GM21723 (cell line): Measurements from ENCODE around the gene CACNA1I.

Experiments
- ATAC-seq: cut with Tn5 transposase; IDR thresholded peaks from one replicate; pipeline ENCODE4 v1.9.1; 2021; ENCODE audit warnings: mild to moderate bottlenecking, moderate library complexity; ENCODE audit not compliant: unreplicated experiment

The CACNA1I gene

GRCh38 chr22:39714321-39714720 lies 143.8 kb downstream of the CACNA1I start:
- no peak for ATAC-seq

DNA sequence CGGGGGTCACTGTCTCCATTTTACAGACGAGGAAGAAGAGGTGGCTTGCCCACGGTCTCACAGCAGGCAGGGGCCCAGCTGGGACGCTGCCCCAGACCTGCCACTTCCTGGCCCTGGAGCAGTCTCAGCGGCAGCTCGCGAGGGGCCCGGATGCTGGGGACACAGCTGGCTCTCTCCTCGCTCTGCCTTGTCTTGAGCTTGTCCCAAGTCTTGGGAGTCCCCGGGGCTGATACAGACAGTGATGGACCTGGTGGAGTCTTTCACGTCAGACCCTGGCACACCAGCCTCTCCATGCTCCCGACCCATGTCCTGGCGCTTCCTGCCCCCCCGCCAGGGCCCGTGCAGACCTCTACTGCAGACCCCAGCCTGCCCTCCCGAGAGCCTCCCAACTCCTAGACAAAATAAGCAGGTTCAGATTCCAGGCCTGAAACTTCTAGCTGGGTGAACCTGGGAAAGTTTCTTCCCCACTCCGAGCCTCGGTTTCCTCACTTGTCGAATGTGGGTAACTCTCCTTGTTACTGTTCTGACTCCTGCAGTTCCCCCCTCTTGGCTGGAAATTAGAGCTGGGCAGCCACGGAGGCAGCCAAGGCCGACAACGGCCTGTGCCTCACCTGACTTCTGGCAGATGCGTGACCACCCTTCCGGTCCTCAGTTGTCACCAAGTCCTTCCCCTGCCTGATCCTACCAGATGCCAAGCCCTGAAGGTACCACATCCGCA lies 145.4 kb downstream of the CACNA1I start:
- no peak for ATAC-seq

DNA sequence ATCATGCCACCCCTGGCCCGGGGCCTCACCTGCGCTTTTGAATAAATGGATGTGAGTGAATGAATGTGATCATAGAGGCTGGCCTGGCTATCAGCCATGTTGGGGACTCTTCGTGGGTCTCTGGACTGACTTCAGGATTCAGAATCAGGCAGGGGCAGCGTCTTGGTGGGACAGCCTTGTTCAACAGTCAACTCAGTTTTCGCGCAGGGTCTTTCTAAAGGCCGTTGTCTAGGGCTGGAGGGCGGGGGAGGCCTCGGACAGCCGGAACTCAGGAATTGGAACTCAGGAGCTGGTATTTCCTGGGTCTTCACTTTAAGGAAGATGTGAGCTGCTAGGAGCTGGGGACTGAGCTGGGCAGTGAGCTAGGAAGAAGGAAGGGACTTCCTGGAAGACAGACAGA lies 146.0 kb downstream of the CACNA1I start:
- ATAC-seq: no peak

- ATAC-seq: no peak
Measured at GRCh38 chr22:39717099-39717498, 146.5 kb downstream of the CACNA1I start.

GRCh38 chr22:39718206-39718605 lies 147.7 kb downstream of the CACNA1I start:
- no peak for ATAC-seq

DNA sequence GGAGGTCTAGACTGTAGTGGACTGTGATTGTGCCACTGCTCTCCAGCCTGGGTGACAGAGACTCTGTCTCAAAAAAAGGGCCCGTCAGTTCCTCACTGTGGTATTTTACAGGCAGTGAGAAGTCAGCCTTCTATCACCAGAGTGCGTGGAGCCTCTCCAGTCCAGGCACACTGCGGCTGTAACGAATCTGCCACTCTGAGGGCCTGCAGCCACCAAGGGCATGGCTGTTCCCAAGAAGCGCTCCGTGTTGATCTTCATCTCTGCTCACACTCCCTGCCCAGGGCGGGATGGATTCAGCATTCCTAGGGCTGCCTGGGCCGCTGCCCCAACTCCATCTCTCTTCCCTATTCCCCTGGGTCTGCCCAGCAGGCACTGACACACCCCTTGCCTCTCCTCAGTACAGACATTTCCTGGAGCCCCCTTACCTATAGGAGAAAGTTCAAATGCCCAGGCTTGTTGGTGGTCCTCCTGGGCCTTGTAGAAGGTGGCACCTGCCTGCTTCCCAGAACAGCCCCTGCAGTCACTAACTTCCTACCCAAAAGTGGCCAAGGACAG lies 148.4 kb downstream of the CACNA1I start:
- no peak for ATAC-seq

DNA sequence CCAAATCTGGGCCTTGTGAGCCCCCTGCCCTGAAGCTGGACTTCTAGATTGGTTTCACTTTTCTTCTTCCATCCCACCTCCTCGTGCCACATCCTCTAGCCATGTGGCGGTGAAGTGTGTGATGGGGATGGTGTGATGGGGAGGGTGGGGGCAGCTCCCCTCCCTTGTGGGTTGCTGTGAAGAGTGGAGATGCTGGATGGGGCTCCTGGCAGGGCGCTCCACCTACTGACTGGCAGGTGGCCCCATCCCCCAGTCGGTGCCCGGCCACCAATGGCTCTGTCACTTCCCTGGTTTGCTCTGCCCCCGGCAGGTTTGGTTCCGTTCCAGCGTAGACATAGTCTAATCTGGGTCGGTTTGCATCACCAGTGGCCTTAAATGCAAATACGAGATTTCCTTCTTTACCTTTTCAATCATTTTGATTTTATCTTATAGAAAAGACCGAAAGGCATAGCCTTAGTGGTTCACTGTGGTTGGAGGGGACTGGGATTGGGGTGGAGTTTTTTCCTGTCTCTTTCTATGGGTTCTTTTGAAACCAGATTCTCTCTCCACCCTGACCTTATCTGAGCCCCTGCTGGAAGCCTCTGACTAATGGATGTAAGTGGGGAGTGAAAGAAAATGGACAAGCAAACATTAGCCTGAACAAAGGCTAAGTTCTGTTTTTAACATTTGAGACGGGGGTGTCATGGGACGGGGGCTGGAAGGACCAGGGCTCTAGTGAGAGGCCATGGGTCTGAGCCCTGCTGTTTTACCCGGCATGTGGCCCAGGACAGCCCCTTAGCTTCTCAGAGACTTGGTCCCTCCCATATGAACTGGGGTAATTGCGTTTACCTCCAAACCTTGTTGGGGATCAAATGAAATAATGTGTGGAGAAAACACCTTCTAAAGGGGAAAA lies 149.3 kb downstream of the CACNA1I start:
- no peak for ATAC-seq

DNA sequence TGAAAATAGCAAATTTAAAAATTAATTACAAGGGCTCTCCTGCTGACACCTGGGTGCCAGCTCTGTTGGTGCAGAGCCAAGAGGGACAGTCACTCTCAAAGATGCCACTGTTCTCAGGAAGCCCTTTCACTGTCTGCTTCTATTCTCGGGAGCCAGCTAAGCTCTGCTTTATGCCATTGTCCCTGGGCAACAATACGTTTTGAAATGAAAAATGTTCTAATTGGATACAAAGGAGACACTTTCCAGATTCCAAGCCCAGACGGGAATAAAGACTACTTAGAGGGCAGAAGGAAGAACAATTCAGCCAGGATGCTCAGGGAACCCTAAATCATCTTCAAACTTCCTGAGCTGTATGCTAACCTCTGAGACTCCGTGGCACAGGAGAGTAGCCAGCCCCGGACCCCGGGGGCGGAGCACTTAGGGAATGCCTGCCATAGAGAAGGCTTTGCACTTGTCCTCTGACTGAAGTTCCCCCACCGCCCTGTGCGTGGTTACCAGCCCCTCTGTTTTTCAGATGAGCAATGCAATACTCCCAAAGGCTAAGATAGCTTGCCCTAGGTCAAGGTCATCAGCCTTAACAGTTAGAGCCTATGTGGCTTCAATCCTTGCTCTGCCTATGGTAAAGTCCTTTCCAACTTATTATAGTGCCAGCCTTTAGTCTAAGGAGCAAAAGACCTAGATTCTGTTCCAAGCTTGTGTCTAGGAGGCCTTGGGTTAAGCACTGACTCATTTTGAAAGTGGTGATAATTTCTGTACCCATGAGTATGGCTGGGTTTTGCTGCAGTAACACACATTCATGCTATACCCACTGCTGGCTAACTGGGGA lies 150.9 kb downstream of the CACNA1I start:
- ATAC-seq: no peak

GRCh38 chr22:39722032-39722325 lies 151.4 kb downstream of the CACNA1I start:
- no peak for ATAC-seq

DNA sequence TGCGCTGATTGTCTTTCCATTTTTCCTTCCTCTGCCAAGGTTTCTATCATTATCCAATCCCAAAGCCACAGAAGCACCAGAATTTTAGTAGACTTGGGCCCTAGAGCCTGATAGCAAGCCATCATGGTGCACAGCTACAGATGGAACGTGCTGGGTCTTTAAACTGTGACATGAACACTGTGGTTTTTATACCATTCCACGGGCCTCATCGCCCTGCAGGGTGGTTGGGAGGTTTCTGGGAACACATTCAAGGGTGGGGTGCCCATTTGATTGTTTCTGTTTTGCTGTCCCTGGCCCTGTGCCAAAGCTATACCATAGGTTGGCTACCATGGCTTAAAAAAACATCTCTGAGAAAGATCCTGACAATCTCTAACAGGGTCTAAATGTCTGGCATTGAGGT lies 151.9 kb downstream of the CACNA1I start:
- no peak for ATAC-seq

DNA sequence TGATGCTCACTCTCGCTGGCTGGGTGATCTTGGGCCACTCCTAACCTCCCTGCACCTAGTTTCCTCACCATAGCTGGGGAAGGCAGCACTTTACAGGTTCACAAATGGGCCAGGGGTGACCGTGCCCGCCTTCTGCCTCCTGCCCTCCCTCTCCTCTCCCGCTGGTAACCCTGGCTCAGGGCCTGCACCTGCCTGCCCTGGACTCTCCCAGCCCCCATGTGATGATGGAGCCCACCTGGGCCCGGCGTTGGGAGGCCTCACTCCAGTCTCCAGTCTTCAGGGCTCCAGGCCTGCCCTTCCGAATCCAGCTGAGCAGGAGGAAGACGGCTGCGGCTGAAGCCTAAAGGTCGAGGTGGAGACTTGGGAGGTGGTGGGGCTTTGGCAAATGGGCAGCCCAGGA lies 152.9 kb downstream of the CACNA1I start:
- no peak for ATAC-seq

DNA sequence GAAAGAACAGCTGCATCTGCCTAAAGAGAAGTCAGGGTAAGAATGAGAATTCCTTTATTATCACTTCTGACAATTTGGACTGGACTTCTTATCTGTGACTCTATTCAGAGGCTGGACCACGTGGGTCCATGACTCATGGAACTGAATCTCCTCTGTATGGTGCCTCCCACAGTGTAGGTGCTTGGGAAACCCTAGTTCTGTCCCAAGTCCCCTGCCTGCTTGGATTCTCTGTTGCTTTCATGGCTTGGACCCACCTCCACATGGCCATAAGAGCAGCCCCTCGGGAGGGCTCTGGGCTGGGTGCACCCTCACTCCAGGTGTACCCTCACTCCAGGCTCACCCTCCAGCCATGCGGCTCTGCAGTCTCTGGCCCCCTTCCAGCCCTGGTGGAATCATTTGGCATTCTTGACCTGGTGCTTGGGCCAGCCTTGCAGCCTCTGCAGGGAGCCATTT lies 153.4 kb downstream of the CACNA1I start:
- no peak for ATAC-seq

GRCh38 chr22:39724390-39724789 lies 153.8 kb downstream of the CACNA1I start:
- ATAC-seq: no peak

DNA sequence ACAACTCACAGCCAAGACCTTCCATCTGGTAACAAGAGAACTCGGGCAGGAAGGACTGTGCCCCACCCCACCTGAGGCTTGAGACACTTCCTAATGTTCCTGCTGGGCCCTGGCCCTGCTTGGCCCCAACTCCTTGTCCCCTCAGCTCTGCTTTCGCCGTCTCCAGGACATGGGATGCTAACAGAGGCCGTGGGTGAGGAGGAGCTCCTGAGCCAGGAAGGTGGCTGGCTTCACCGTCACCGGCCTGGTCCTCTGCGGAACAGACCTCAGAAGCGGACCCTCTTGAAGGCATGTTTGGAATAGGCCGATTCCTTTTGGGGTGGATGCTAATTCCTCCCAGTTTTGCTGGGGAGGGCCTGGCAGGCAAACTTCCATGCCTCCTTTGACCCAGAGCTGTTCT lies 154.3 kb downstream of the CACNA1I start:
- no peak for ATAC-seq

- ATAC-seq: no peak
Measured at GRCh38 chr22:39725351-39726035, 154.9 kb downstream of the CACNA1I start.

DNA sequence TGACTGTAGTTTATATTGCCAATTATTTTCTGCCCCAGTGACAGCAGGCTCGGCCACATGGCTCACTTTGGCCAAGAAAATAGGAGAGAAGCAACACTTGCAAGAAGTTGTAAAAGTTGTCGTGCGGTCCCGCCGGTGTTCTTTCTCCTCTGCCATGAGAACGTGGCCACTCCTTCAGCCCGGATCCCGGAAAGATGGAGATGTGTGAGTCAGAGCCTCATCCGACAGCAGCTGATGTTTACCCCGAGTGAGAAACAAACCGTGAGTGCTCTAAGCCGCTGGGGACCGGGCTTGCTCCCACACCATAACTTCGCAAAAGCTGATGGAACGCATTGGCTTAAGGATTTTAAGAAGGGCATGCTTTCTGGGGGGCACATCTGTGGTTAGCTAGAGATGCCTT lies 157.0 kb downstream of the CACNA1I start:
- no peak for ATAC-seq

GRCh38 chr22:39728236-39728860 lies 157.8 kb downstream of the CACNA1I start:
- ATAC-seq: no peak

- no peak for ATAC-seq
Measured at GRCh38 chr22:39729141-39729934, 158.8 kb downstream of the CACNA1I start.

DNA sequence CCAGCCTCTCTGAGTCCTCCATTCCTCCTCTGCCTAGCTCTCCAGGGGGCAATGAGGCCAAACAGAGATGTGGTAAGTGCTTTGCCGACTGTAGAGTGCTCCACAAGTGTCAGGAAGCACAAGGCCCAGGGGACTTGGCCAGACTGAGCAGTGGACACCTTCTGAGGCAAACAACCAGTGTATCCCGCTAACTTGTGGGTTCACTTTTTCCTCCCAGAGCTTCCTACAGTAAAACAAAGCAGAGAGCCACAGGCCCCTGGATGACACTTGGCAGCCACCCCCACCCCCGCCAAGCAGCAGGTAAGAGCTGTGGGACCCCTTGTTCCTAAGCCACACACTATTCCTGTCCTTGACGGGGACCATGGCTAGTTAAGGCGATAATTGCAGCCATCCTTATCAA lies 160.9 kb downstream of the CACNA1I start:
- no peak for ATAC-seq
